ENCODE data around the gene TMEM9. TPM values are rescaled to one million over a fixed set of nuclear protein-coding genes. Genes with fewer than 3 reads are reported as not detected.

Gene TMEM9
- total and polyA plus RNA-seq, 9 of the 15 experiments (the other 6 are each of a cell fraction or from before 2014, with no cell fraction given), result 30.4 to 107 (median 67.6) TPM

- TF ChIP-seq HMBOX1 (IDR thresholded peaks at IDR 0.05), result peak; percentile 77
- peak; percentile 61; the same call in 1 of the 2 replicates for TF ChIP-seq POLR2AphosphoS2 (IDR thresholded peaks at IDR 0.05; ENCODE audit: low read length)
- TF ChIP-seq IRF9 (tag; IDR thresholded peaks at IDR 0.05), result peak; percentile 86
- TF ChIP-seq HINFP (tag; conservative IDR thresholded peaks at IDR 0.05; ENCODE audit: low read depth), result 0 out of 2 replicates have a peak, but pooled peaks have one; percentile 39
- peak; percentile 45 for TF ChIP-seq CTCFL (IDR thresholded peaks at IDR 0.05; ENCODE audit: borderline replicate concordance, insufficient read depth, low read depth, low read length, poor library complexity, severe bottlenecking)
- TF ChIP-seq MAFG (tag; conservative IDR thresholded peaks at IDR 0.05), result peak; percentile 43; the same call in 1 of the 2 replicates
- 0 out of 2 replicates have a peak, but pooled peaks have one; percentile 44 for TF ChIP-seq MTF1 (CRISPR knock-in tag; IDR thresholded peaks at IDR 0.05; ENCODE audit: borderline replicate concordance)
- TF ChIP-seq MNT (conservative IDR thresholded peaks at IDR 0.05), result peak; percentile 36 to 58; a peak in 2 of 4 replicates
- peak; percentile 85 to 90 for TF ChIP-seq KDM1A (IDR thresholded peaks at IDR 0.05)
- 0 out of 2 replicates have a peak, but pooled peaks have one; percentile 44 for TF ChIP-seq ZNF444 (CRISPR knock-in tag; IDR thresholded peaks at IDR 0.05)
- TF ChIP-seq PTRF (tag; IDR thresholded peaks at IDR 0.05), result no peak
- 0 out of 2 replicates have a peak, but pooled peaks have one; percentile 16 for TF ChIP-seq ZBTB33 (CRISPR knock-in tag; IDR thresholded peaks at IDR 0.05)
- peak; percentile 84 for TF ChIP-seq ZNF384 (IDR thresholded peaks at IDR 0.05; ENCODE audit: low read depth, low read length)
- TF ChIP-seq HES1 (IDR thresholded peaks at IDR 0.05; ENCODE audit: low read depth), result peak; percentile 60
- no peak for TF ChIP-seq WHSC1 (IDR thresholded peaks at IDR 0.05; ENCODE audit: low read length)
These were observed 16.3 kb upstream of the TMEM9 start (continued) for GRCh38 chr1:201170533-201171062.

Measured in K562 (cell line).